Measurements from ENCODE around the gene CHAT. TPM values are rescaled to one million over a fixed set of nuclear protein-coding genes. Genes with fewer than 3 reads are reported as not detected.

Gene CHAT
- total RNA-seq, 1 donor from 2014 or later, result 0.34 TPM

DNA sequence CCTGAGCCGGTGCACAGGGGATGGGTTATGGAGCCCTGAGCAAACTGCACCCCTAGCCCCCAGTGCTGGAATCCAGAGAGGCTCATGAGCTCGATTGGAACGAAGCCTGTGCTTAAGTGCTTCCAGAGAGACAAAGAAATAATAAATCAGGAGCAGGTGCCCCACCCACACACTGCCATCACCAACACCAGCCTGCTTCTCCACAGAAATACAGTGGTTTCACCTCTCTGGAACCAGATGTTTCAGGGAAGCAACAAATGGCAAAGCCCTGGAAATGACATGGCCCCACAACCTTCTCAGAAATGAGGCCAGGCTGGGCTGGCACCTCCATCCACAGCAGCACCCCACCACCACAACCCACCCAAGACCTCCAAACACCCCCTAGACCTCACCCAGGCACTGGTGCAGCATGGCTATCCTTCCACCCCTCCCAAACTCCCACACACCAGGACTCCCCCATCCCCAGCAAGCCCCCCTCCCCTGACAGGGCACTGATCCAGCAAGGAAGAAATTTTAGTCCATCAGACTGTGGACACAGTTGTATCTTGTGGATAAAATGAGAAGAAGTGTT is 7.8 kb upstream of the CHAT start:
- TF ChIP-seq, protein P1, sequence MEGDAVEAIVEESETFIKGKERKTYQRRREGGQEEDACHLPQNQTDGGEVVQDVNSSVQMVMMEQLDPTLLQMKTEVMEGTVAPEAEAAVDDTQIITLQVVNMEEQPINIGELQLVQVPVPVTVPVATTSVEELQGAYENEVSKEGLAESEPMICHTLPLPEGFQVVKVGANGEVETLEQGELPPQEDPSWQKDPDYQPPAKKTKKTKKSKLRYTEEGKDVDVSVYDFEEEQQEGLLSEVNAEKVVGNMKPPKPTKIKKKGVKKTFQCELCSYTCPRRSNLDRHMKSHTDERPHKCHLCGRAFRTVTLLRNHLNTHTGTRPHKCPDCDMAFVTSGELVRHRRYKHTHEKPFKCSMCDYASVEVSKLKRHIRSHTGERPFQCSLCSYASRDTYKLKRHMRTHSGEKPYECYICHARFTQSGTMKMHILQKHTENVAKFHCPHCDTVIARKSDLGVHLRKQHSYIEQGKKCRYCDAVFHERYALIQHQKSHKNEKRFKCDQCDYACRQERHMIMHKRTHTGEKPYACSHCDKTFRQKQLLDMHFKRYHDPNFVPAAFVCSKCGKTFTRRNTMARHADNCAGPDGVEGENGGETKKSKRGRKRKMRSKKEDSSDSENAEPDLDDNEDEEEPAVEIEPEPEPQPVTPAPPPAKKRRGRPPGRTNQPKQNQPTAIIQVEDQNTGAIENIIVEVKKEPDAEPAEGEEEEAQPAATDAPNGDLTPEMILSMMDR (conservative IDR thresholded peaks at IDR 0.05), result no peak
- no peak overlapping the region for H3K27ac Mint-ChIP-seq
- peaks cover 4% of the 10 kb centered on the region for H3K4me1 Mint-ChIP-seq (ENCODE audit: unreplicated experiment)
- H3K36me3 Mint-ChIP-seq, result no peaks in the 10 kb centered on the region
- DNase-seq (ENCODE audit: extremely low spot score, unreplicated experiment), result peak; percentile 24
- no peak overlapping the region for H3K4me3 Mint-ChIP-seq
- H3K27me3 Mint-ChIP-seq, result peaks cover 80% of the 10 kb centered on the region
- H3K9me3 Mint-ChIP-seq, result no peaks in the 10 kb centered on the region

DNA sequence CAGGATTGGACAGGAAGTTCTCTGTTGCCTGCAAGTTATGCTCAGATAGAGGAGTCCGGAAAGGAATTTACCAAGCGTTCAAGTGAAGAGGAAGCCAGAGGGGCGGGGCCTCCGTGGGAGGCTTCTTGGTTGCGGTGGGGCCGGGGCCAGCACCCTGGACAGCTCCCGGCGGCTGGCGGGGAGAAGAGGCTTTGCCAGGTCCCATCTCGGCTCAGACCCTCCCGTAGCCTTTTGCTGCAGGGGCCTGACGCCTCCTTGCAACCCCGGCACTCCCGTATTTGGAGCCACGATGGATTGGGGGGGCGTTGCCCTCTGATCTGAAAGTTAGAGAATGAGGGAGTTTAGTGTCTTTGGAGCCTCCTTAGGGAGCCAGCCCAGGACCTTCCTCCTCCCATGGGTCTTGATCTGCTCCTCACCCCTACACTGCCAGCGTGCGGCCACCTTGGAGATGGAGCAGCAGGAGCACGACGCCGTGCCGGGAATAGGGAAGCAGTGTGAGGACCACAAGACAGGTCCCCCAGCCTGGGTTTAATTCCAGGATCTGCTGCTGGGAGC is 6.8 kb upstream of the CHAT start:
- peaks cover 84% of the 10 kb centered on the region for H3K27me3 Mint-ChIP-seq
- H3K27ac Mint-ChIP-seq, result no peak overlapping the region
- no peaks in the 10 kb centered on the region for H3K9me3 Mint-ChIP-seq
- peaks cover 2% of the 10 kb centered on the region for H3K36me3 Mint-ChIP-seq
- no peak overlapping the region for H3K4me3 Mint-ChIP-seq
- TF ChIP-seq, protein P1 (conservative IDR thresholded peaks at IDR 0.05), result no peak
- peak; percentile 88 for DNase-seq (ENCODE audit: extremely low spot score, unreplicated experiment)
- peaks cover 4% of the 10 kb centered on the region for H3K4me1 Mint-ChIP-seq (ENCODE audit: unreplicated experiment)

GRCh38 chr10:49608166-49609005 is 5.5 kb upstream of the CHAT start:
- H3K4me1 Mint-ChIP-seq (ENCODE audit: unreplicated experiment), result peaks cover 9% of the 10 kb centered on the region
- TF ChIP-seq, protein P1 (conservative IDR thresholded peaks at IDR 0.05), result no peak
- DNase-seq (ENCODE audit: extremely low spot score, unreplicated experiment), result peak; percentile 63
- peak overlapping the region; percentile 82 for H3K4me3 Mint-ChIP-seq
- peaks cover 7% of the 10 kb centered on the region for H3K36me3 Mint-ChIP-seq
- peaks cover 87% of the 10 kb centered on the region for H3K27me3 Mint-ChIP-seq
- no peaks in the 10 kb centered on the region for H3K9me3 Mint-ChIP-seq
- H3K27ac Mint-ChIP-seq, result no peak overlapping the region

DNA sequence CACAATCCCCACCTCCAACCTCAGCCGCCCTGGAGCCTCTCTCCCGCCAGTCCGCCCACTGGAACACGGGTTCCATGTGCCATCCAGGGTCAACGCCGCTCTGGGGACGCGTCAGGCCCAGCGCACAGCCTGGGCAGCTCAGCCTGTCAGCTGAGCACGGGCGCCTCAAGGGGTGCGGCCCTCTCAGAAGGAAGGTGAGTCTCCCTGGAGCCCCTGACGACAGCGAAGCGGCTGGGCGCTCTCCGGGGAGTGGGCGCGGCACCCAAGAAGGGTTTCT is 4.9 kb upstream of the CHAT start:
- H3K27me3 Mint-ChIP-seq, result peaks cover 87% of the 10 kb centered on the region
- H3K27ac Mint-ChIP-seq, result no peak overlapping the region
- TF ChIP-seq, protein P1 (conservative IDR thresholded peaks at IDR 0.05), result no peak
- peaks cover 7% of the 10 kb centered on the region for H3K36me3 Mint-ChIP-seq
- peak overlapping the region; percentile 82 for H3K4me3 Mint-ChIP-seq
- H3K4me1 Mint-ChIP-seq (ENCODE audit: unreplicated experiment), result peaks cover 14% of the 10 kb centered on the region
- DNase-seq (ENCODE audit: extremely low spot score, unreplicated experiment), result no peak
- H3K9me3 Mint-ChIP-seq, result no peaks in the 10 kb centered on the region

DNA sequence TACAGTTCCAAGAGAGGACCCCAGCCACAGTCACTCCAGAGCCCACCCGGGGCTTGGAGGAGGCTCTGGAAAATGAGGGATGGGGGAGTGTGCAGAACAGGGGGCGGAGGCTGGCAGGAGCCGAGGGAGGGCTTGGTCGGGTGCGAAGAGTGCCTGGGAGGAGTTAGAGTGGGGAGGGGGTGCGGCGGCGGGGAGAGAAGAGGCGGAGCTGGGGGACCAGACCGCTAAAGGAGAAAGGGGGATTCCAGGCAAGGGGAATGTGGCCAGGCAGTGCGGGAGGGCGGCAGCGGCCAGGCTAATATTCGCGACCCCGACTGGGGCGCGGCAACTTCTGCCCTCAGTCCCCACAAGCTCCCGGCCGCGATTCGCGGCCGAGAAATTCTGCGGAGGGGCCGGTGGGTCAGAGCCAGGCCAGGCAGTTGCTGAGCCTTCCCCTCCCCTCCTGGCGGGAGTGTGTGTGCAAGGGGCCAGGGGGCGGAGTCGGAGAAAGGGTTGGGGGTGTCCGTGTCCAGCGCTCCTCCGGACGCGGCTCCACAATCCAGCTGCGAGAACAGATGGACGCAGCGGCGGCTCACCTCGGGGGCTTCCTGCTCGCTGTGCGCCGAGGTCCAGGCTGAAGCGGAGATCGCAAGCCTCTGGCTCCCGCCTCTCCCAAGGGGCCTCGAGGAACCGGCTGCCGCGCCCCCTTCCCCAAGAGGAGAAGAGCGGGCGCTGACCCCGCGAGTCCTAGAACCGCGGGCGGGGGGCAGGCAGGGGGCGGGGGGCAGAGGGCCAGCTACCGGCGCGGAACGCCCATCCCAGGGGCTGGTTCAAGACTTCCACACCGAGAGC is 4.3 kb upstream of the CHAT start:
- Mint-ChIP-seq H3K9me3 (no peaks in the 10 kb centered on the region), H3K36me3 (peaks cover 7% of the 10 kb centered on the region), H3K27ac (no peak overlapping the region), H3K27me3 (peaks cover 85% of the 10 kb centered on the region), H3K4me3 (peak overlapping the region; percentile 82), H3K4me1 (ENCODE audit: unreplicated experiment) (peaks cover 14% of the 10 kb centered on the region)
- no peak for DNase-seq (ENCODE audit: extremely low spot score, unreplicated experiment)
- TF ChIP-seq, protein P1 (conservative IDR thresholded peaks at IDR 0.05), result no peak
